H1 (cell line): ENCODE measurements around the gene ZBTB24. TPM values are rescaled to one million over a fixed set of nuclear protein-coding genes. Genes with fewer than 3 reads are reported as not detected.

Source experiments
- CTCF ChIA-PET: fragments of 300-600 bp; sonication (Branson Sonifier 250); formaldehyde crosslinking; loops from one replicate; lab custom pipeline; 2021; ENCODE audit not compliant: partially characterized antibody; lab: Charles Lee
- POLR2A ChIA-PET: fragments of 300-600 bp; sonication (Branson Sonifier 250); formaldehyde crosslinking; loops from one replicate; lab custom pipeline; 2021; ENCODE audit warnings: inconsistent platforms; ENCODE audit not compliant: partially characterized antibody; lab: Charles Lee
- DNase-seq, 2 experiments: peaks; one replicate each; pipeline versions ENCODE4 v3.0.0 to v3.0.0-alpha.2; 2010 to 2022; ENCODE audit warnings: low spot score in 2 of 2, low read depth in 1 of 2, mixed read lengths in 1 of 2
- FAIRE-seq: peaks from 2 replicates; lab custom pipeline; 2011; peaks lifted over from hg19 to GRCh38; lab: Jason Lieb, UNC
- H2AFZ ChIP-seq: 2 replicates; pipeline ENCODE4 v1.8.1; 2012; ENCODE audit warnings: low read length, inconsistent platforms
- H2AK5ac ChIP-seq: 2 replicates; pipeline ENCODE4 v1.6.1; 2013; ENCODE audit warnings: low read depth, low read length
- H2BK120ac ChIP-seq: replicated peaks from 2 replicates; pipeline ENCODE3; 2013; ENCODE audit warnings: low read depth, low read length, inconsistent platforms
- H2BK12ac ChIP-seq: 2 replicates; pipeline ENCODE4 v1.6.1; 2013; ENCODE audit warnings: low read depth, low read length
- H2BK15ac ChIP-seq: 2 replicates; pipeline ENCODE4 v1.6.1; 2013; ENCODE audit warnings: low read length
- H2BK20ac ChIP-seq: 2 replicates; pipeline ENCODE4 v1.6.1; 2013; ENCODE audit warnings: low read length
- H2BK5ac ChIP-seq: 2 replicates; pipeline ENCODE4 v1.6.1; 2013; ENCODE audit warnings: low read depth, low read length
- H3K14ac ChIP-seq: 2 replicates; pipeline ENCODE4 v1.6.1; 2013; ENCODE audit warnings: inconsistent platforms; ENCODE audit not compliant: insufficient read length
- H3K18ac ChIP-seq: 2 replicates; pipeline ENCODE4 v1.6.1; 2013; ENCODE audit warnings: low read length; ENCODE audit errors: extremely low read depth
- H3K23ac ChIP-seq: 2 replicates; pipeline ENCODE4 v1.6.1; 2013; ENCODE audit warnings: inconsistent platforms; ENCODE audit not compliant: insufficient read length
- H3K23me2 ChIP-seq: 2 replicates; pipeline ENCODE4 v1.6.1; 2013; ENCODE audit warnings: low read depth, low read length
- H3K27ac ChIP-seq: 2 replicates; pipeline ENCODE4 v1.6.1; 2011; ENCODE audit warnings: low read depth, low read length, inconsistent platforms
- H3K27me3 ChIP-seq, 4 experiments: replicated peaks in 1 of 4; 1 replicate in 1 of 4; 2 replicates in 3 of 4; pipeline versions ENCODE4 v1.6.1 to v1.8.1; 2011 to 2013; ENCODE audit warnings: low read length in 3 of 4, mild to moderate bottlenecking in 3 of 4, inconsistent platforms in 2 of 4, mixed read lengths in 2 of 4, moderate library complexity in 1 of 4; ENCODE audit not compliant: control insufficient read depth in 3 of 4, insufficient read depth in 3 of 4; ENCODE audit errors: extremely low read depth in 1 of 4
- H3K36me3 ChIP-seq, 4 experiments: 2 replicates each; pipeline versions ENCODE4 v1.6.1 to v1.8.1; 2011 to 2013; ENCODE audit warnings: mild to moderate bottlenecking in 4 of 4, low read length in 3 of 4, moderate library complexity in 2 of 4, control low read depth in 1 of 4, inconsistent platforms in 1 of 4; ENCODE audit not compliant: insufficient read depth in 4 of 4, control insufficient read depth in 2 of 4
- H3K4ac ChIP-seq: replicated peaks from 2 replicates; pipeline ENCODE3; 2013; ENCODE audit warnings: low read length, low read depth, mixed read lengths, inconsistent platforms; ENCODE audit not compliant: insufficient read length
- H3K4me1 ChIP-seq, 4 experiments: replicated peaks in 1 of 4; 1 replicate in 1 of 4; 2 replicates in 3 of 4; pipeline versions ENCODE4 v1.6.1 to v1.8.1; 2011 to 2013; ENCODE audit warnings: low read length in 3 of 4, inconsistent platforms in 2 of 4, mixed read lengths in 1 of 4; ENCODE audit not compliant: insufficient read depth in 4 of 4, control insufficient read depth in 3 of 4
- H3K4me2 ChIP-seq, 2 experiments: 2 replicates each; pipeline versions ENCODE4 v1.6.1 to v1.8.1; 2011 to 2013; ENCODE audit warnings: low read depth in 2 of 2, low read length in 2 of 2, control low read depth in 1 of 2, inconsistent platforms in 1 of 2, mild to moderate bottlenecking in 1 of 2; ENCODE audit not compliant: insufficient read depth in 1 of 2
- H3K4me3 ChIP-seq, 4 experiments: fragments of 200-600, 300-600 bp in 1 of 4; sonication (generic), shearing (Covaris generic), sonication (Bioruptor Twin) in 1 of 4; 2 replicates each; pipeline versions ENCODE4 v1.5.1 to v1.8.1; 2011 to 2016; ENCODE audit warnings: low read length in 4 of 4, low read depth in 3 of 4, control low read depth in 2 of 4, inconsistent platforms in 2 of 4, mild to moderate bottlenecking in 2 of 4, mixed read lengths in 1 of 4, moderate library complexity in 1 of 4; ENCODE audit not compliant: insufficient read depth in 2 of 4; ENCODE audit errors: extremely low read depth in 1 of 4
- H3K56ac ChIP-seq: replicated peaks from 2 replicates; pipeline ENCODE3; 2013; ENCODE audit warnings: low read depth, mild to moderate bottlenecking, mixed read lengths, low read length, inconsistent platforms; ENCODE audit not compliant: insufficient read length
- H3K79me1 ChIP-seq: 2 replicates; pipeline ENCODE4 v1.6.1; 2013; ENCODE audit warnings: low read depth, low read length, control low read depth
- H3K79me2 ChIP-seq, 2 experiments: 2 replicates each; pipeline versions ENCODE4 v1.6.1 to v1.8.1; 2012 to 2013; ENCODE audit warnings: low read length in 2 of 2, mild to moderate bottlenecking in 2 of 2, inconsistent platforms in 1 of 2; ENCODE audit not compliant: insufficient read depth in 2 of 2, control insufficient read depth in 1 of 2
- H3K9ac ChIP-seq, 4 experiments: replicated peaks in 1 of 4; 1 replicate in 1 of 4; 2 replicates in 3 of 4; pipeline versions ENCODE4 v1.6.1 to v1.8.1; 2011 to 2013; ENCODE audit warnings: low read depth in 3 of 4, low read length in 3 of 4, control low read depth in 2 of 4, mild to moderate bottlenecking in 2 of 4, moderate library complexity in 2 of 4, inconsistent platforms in 1 of 4; ENCODE audit errors: extremely low read depth in 1 of 4
- H3K9me3 ChIP-seq, 2 experiments: 2 replicates each; pipeline versions ENCODE4 v1.6.1 to v1.8.1; 2012 to 2013; ENCODE audit warnings: mild to moderate bottlenecking in 2 of 2, moderate library complexity in 2 of 2, control low read depth in 1 of 2, inconsistent platforms in 1 of 2, low read depth in 1 of 2, low read length in 1 of 2, mixed read lengths in 1 of 2; ENCODE audit not compliant: insufficient read depth in 2 of 2
- H4K20me1 ChIP-seq, 2 experiments: replicated peaks in 1 of 2; 2 replicates each; pipeline versions ENCODE3 to v1.8.1; 2011 to 2013; ENCODE audit warnings: inconsistent platforms in 2 of 2, low read length in 2 of 2, mild to moderate bottlenecking in 1 of 2; ENCODE audit not compliant: insufficient read depth in 2 of 2, control insufficient read depth in 1 of 2
- H4K5ac ChIP-seq: 2 replicates; pipeline ENCODE4 v1.6.1; 2013; ENCODE audit warnings: low read length, low read depth, mixed read lengths, inconsistent platforms; ENCODE audit not compliant: insufficient read length
- H4K8ac ChIP-seq: 2 replicates; pipeline ENCODE4 v1.8.0; 2013; ENCODE audit warnings: mild to moderate bottlenecking, moderate library complexity, low read length, inconsistent platforms; ENCODE audit not compliant: insufficient read depth; ENCODE audit errors: extremely low read depth
- H4K91ac ChIP-seq: replicated peaks from 2 replicates; pipeline ENCODE3; 2013; ENCODE audit warnings: low read length, mixed read lengths, inconsistent platforms; ENCODE audit not compliant: insufficient read length
- EZH2 ChIP-seq: fragments of 200-600 bp; sonication (generic); IDR thresholded peaks from 2 replicates; pipeline ENCODE4 v1.7.1; 2012; ENCODE audit warnings: low read depth, mild to moderate bottlenecking, moderate library complexity, low read length, inconsistent platforms; ENCODE audit not compliant: severe bottlenecking
- HDAC6 ChIP-seq: IDR thresholded peaks from one replicate; pipeline ENCODE4 v1.7.1; 2012; ENCODE audit warnings: low read depth, mild to moderate bottlenecking, inconsistent platforms, low read length, moderate library complexity
- POLR2A ChIP-seq, 2 experiments: IDR thresholded peaks; 1 replicate in 1 of 2; 2 replicates in 1 of 2; pipeline ENCODE4 v1.6.1; 2011; ENCODE audit warnings: low read depth in 2 of 2, low read length in 2 of 2, mild to moderate bottlenecking in 2 of 2; ENCODE audit errors: control extremely low read depth in 1 of 2
- SIN3A ChIP-seq, 2 experiments: IDR thresholded peaks in 1 of 2; conservative IDR thresholded peaks in 1 of 2; 2 replicates each; pipeline ENCODE4 v1.6.1; 2011 to 2012; ENCODE audit warnings: low read length in 2 of 2, improper control_type of control experiment in 1 of 2, low read depth in 1 of 2, mild to moderate bottlenecking in 1 of 2
- SP2 ChIP-seq: IDR thresholded peaks from 2 replicates; pipeline ENCODE4 v1.6.1; 2012; ENCODE audit warnings: mild to moderate bottlenecking, low read length, inconsistent platforms
- SP4 ChIP-seq: IDR thresholded peaks from 2 replicates; pipeline ENCODE4 v1.6.1; 2012; ENCODE audit warnings: low read length, inconsistent platforms
- TBP ChIP-seq: IDR thresholded peaks from 2 replicates; pipeline ENCODE4 v1.6.1; 2011; ENCODE audit warnings: low read depth, low read length, improper control_type of control experiment
- WGBS, 2 experiments: shearing (Covaris generic) in 1 of 2; methylation state at CpG; one replicate each; pipeline versions ENCODE4 v1.1.6 to v1.1.7; 2013 to 2015; ENCODE audit warnings: low lambda C conversion rate in 2 of 2, mixed read lengths in 2 of 2, inconsistent platforms in 1 of 2, low coverage in 1 of 2, missing lambda C conversion rate in 1 of 2; ENCODE audit not compliant: insufficient replicate concordance in 2 of 2, insufficient coverage in 1 of 2, insufficient read length in 1 of 2; ENCODE audit errors: extremely low coverage in 1 of 2, missing lambda C conversion rate in 1 of 2; 5-methylcytosine and 5-hydroxymethylcytosine counted together
- polyA plus RNA-seq, 7 experiments: library from polyadenylated mRNA; depleted of rRNA in 3 of 7; stranded (reverse) in 5 of 7; unstranded in 2 of 7; fragments of >200 nt in 5 of 7; fragments of 200-250 nt in 2 of 7; gene quantifications; 1 replicate in 5 of 7; 2 replicates in 1 of 7; 4 replicates in 1 of 7; pipeline versions ENCODE4 v1.2.1 to v1.2.3, GENCODE V29; 2011 to 2013; ENCODE audit warnings: missing spikeins in 2 of 7, mixed read lengths in 2 of 7
- total RNA-seq: library from RNA; stranded (reverse); fragmentation: NEBNext Ultra II Directional; extraction: Animal tissue kit (Norgen Biotek cat#: 25700); gene quantifications from 2 replicates; pipeline ENCODE4 v1.2.1, GENCODE V29; 2021

ZBTB24 gene
- total and polyA plus RNA-seq, 2 of the 8 experiments (the other 6 are each of a cell fraction or from before 2014, with no cell fraction given), result 7.5 to 21.0 TPM

DNA sequence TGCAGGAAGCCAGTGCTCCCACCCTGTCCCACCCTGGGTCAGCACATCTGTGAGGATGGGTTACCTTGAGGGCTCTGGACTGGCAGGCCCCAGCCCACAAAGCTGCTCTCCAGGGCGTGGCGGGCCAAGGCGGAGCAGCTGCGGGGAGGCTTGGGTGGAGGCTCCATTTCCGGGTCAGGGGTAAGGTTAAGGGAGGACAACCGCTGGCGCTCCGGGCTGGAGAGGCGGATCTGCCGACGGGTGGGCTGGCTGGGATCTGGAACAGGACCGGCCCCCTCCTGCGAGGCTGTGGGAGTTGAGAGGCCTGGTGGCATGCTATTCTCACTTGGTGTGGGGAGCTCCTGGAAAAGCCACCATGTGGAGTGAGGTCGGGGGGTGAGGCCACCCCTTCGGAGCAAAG lies 36.9 kb downstream of the ZBTB24 start:
- Histone ChIP-seq H3K23ac (no peak overlapping the region), H4K5ac (no peak overlapping the region), H3K14ac (no peak overlapping the region), H2BK5ac (no peak overlapping the region), H3K9ac (no peak overlapping the region), H3K23me2 (peaks cover 4% of the 10 kb centered on the region; the same call in 1 of the 2 replicates), H3K27ac (no peak overlapping the region), H2BK12ac (no peak overlapping the region), H3K4ac (no peak overlapping the region), H4K20me1 (peaks cover 6 to 19% of the 10 kb centered on the region in 2 experiments), H3K36me3 (peaks cover 11 to 47% (median 23%) of the 10 kb centered on the region in 4 experiments; a peak in 6 of 8 replicates), H2BK20ac (no peak overlapping the region), H3K9me3 (no peaks in the 10 kb centered on the region), H3K4me1 (peaks cover 0 to 9% (median 5%) of the 10 kb centered on the region in 4 experiments; a peak in 6 of 7 replicates), H3K27me3 (no peaks in the 10 kb centered on the region), H4K8ac (no peak overlapping the region), H3K79me2 (peaks cover 0 to 3% of the 10 kb centered on the region in 2 experiments; a peak in 1 of 4 replicates), H4K91ac (no peak overlapping the region), H2BK15ac (no peak overlapping the region), H3K56ac (no peak overlapping the region), H3K18ac (no peak overlapping the region), H3K4me3 (no peak overlapping the region), H2BK120ac (no peak overlapping the region), H2AK5ac (no peak overlapping the region), H3K79me1 (no peaks in the 10 kb centered on the region; the same call in none of the 2 replicates), H2AFZ (no peak overlapping the region), H3K4me2 (no peak overlapping the region)
- DNase-seq (peak in 1 of 2 experiments; percentile 23), FAIRE-seq (no peak)
- POLR2A ChIA-PET, result interaction anchor here (0.6 to 1.6 kb wide), 3 partner anchors 10 to 62 kb away, joined by 3 to 10 read pairs (median 4); partner anchors contain the start of gene MICAL1
- CTCF ChIA-PET, result interaction anchor here (0.6 to 6.1 kb wide), 3 partner anchors 8 to 263 kb away, joined by 3 to 63 read pairs (median 3); partner anchors contain the start of gene MICAL1
- TF ChIP-seq EZH2 (no peak), TBP (no peak), HDAC6 (no peak), POLR2A (IDR thresholded peaks at IDR 0.05; ENCODE audit: control extremely low read depth in 1 of 2, low read depth in 2 of 2, low read length in 2 of 2) (no peak), SIN3A (conservative IDR thresholded peaks at IDR 0.05 in 1 of 2, IDR thresholded peaks at IDR 0.05 in 1 of 2; ENCODE audit: low read depth in 1 of 2, low read length in 2 of 2) (no peak), SP4 (no peak), SP2 (no peak)
- WGBS, 2 experiments, result 91% methylated on average over 15 of the region's 15 CpGs; no CpG with 5 or more reads in 1 of the 2 experiments
